KOPT-K1 (cell line): ENCODE results near the gene CUL4B.
"Not testable (repeated sequence)": the region's sequence is repeated elsewhere in the genome, so short reads cannot be mapped to it uniquely, and the experiment has no call there.

Source experiments
- H3K27ac ChIP-seq: fragments of 200-600 bp; sonication (generic); 2 replicates; pipeline ENCODE4 v1.5.1; 2016; ENCODE audit warnings: antibody characterized with exemption, mild to moderate bottlenecking, low read depth, low read length; ENCODE audit not compliant: poor library complexity, severe bottlenecking
- H3K36me3 ChIP-seq: fragments of 200-600 bp; sonication (generic); 2 replicates; pipeline ENCODE4 v1.5.1; 2017; ENCODE audit warnings: antibody characterized with exemption, mild to moderate bottlenecking, low read length, moderate library complexity; ENCODE audit not compliant: insufficient read depth
- H3K9me3 ChIP-seq: fragments of 200-600 bp; sonication (generic); 2 replicates; pipeline ENCODE4 v1.5.1; 2017; ENCODE audit warnings: antibody characterized with exemption, low read length, mild to moderate bottlenecking; ENCODE audit not compliant: insufficient read depth, poor library complexity, severe bottlenecking

Gene CUL4B

GRCh38 chrX:120559804-120560203 is 958 bp downstream of the CUL4B start:
- Histone ChIP-seq H3K9me3 (no peaks in the 10 kb centered on the region), H3K36me3 (peaks cover 29% of the 10 kb centered on the region), H3K27ac (peak overlapping the region; percentile 96)

GRCh38 chrX:120556251-120556650 is 4.5 kb downstream of the CUL4B start:
- Histone ChIP-seq H3K9me3 (no peaks in the 10 kb centered on the region), H3K36me3 (peaks cover 33% of the 10 kb centered on the region), H3K27ac (no peak overlapping the region)

- Histone ChIP-seq H3K9me3 (no peaks in the 10 kb centered on the region), H3K36me3 (peaks cover 14% of the 10 kb centered on the region), H3K27ac (no peak overlapping the region)
Observed at GRCh38 chrX:120549483-120550452, 11.0 kb downstream of the CUL4B start.

- Histone ChIP-seq H3K36me3 (peaks cover 97% of the 10 kb centered on the region), H3K27ac (no peak overlapping the region), H3K9me3 (no peaks in the 10 kb centered on the region)
Observed at GRCh38 chrX:120536061-120536460, 24.7 kb downstream of the CUL4B start.

- H3K9me3 ChIP-seq: no peaks in the 10 kb centered on the region
- no peak overlapping the region for H3K27ac ChIP-seq
- H3K36me3 ChIP-seq: peaks cover 97% of the 10 kb centered on the region
Observed at GRCh38 chrX:120534413-120535205, 26.2 kb downstream of the CUL4B start.

- H3K9me3 ChIP-seq: no peaks in the 10 kb centered on the region
- H3K36me3 ChIP-seq: peaks cover 13% of the 10 kb centered on the region
- no peak overlapping the region for H3K27ac ChIP-seq
Observed at GRCh38 chrX:120522820-120523219, 37.9 kb downstream of the CUL4B start.

GRCh38 chrX:120517936-120518335 is 42.8 kb downstream of the CUL4B start:
- Histone ChIP-seq H3K36me3 (no peaks in the 10 kb centered on the region), H3K9me3 (no peaks in the 10 kb centered on the region), H3K27ac (no peak overlapping the region)

- H3K9me3 ChIP-seq: no peaks in the 10 kb centered on the region
- H3K27ac ChIP-seq: no peak overlapping the region
- H3K36me3 ChIP-seq: no peaks in the 10 kb centered on the region
Observed at GRCh38 chrX:120514236-120514635, 46.5 kb downstream of the CUL4B start.

GRCh38 chrX:120512627-120513026 is 48.1 kb downstream of the CUL4B start:
- no peaks in the 10 kb centered on the region for H3K36me3 ChIP-seq

GRCh38 chrX:120512222-120512621 is 48.5 kb downstream of the CUL4B start:
- Histone ChIP-seq H3K9me3 (no peaks in the 10 kb centered on the region), H3K27ac (no peak overlapping the region), H3K36me3 (no peaks in the 10 kb centered on the region)

More at GRCh38 chrX:120512627-120513026, 48.1 kb downstream of the CUL4B start:
- no peak overlapping the region for H3K27ac ChIP-seq
- H3K9me3 ChIP-seq: no peaks in the 10 kb centered on the region

- H3K36me3 ChIP-seq: no peaks in the 10 kb centered on the region
- H3K27ac ChIP-seq: no peak overlapping the region
- H3K9me3 ChIP-seq: no peaks in the 10 kb centered on the region
Observed at GRCh38 chrX:120504569-120504968, 56.2 kb downstream of the CUL4B start.

GRCh38 chrX:120499301-120500072 is 61.3 kb downstream of the CUL4B start:
- Histone ChIP-seq H3K9me3 (no peaks in the 10 kb centered on the region), H3K27ac (no peak overlapping the region), H3K36me3 (no peaks in the 10 kb centered on the region)

- H3K27ac ChIP-seq, H3K9me3 ChIP-seq, H3K36me3 ChIP-seq: not testable (repeated sequence)
Observed at GRCh38 chrX:120490119-120490518, 70.6 kb downstream of the CUL4B start.

GRCh38 chrX:120486786-120487185 is 74.0 kb downstream of the CUL4B start:
- H3K27ac ChIP-seq: no peak overlapping the region
- no peaks in the 10 kb centered on the region for H3K9me3 ChIP-seq
- no peaks in the 10 kb centered on the region for H3K36me3 ChIP-seq
